Putamen (tissue), 1 donor: ENCODE results near the gene PXDC1.
"Not testable (repeated sequence)": the region's sequence is repeated elsewhere in the genome, so short reads cannot be mapped to it uniquely, and the experiment has no call there.

Experiments used
- DNase-seq: peaks from one replicate; pipeline ENCODE4 v3.0.0-alpha.2; 2016; ENCODE audit warnings: low spot score

PXDC1 gene

GRCh38 chr6:3782876-3783832, 31.6 kb upstream of the PXDC1 start:
- DNase-seq = no peak

- no peak for DNase-seq
These were observed 30.0 kb upstream of the PXDC1 start for GRCh38 chr6:3781504-3781903.

GRCh38 chr6:3779574-3779849, 28.0 kb upstream of the PXDC1 start:
- no peak for DNase-seq

GRCh38 chr6:3778701-3779573, 27.4 kb upstream of the PXDC1 start:
- no peak for DNase-seq

GRCh38 chr6:3777730-3778461, 26.4 kb upstream of the PXDC1 start:
- DNase-seq = no peak

GRCh38 chr6:3776881-3777507, 25.5 kb upstream of the PXDC1 start:
- DNase-seq = no peak

- no peak for DNase-seq
These were observed 24.3 kb upstream of the PXDC1 start for GRCh38 chr6:3775847-3776246.

GRCh38 chr6:3775386-3775785, 23.9 kb upstream of the PXDC1 start:
- no peak for DNase-seq

GRCh38 chr6:3773678-3774298, 22.3 kb upstream of the PXDC1 start:
- DNase-seq = no peak

GRCh38 chr6:3772127-3772999, 20.9 kb upstream of the PXDC1 start:
- DNase-seq = not testable (repeated sequence)

GRCh38 chr6:3771407-3772011, 20.0 kb upstream of the PXDC1 start:
- DNase-seq = no peak

GRCh38 chr6:3770023-3770720, 18.7 kb upstream of the PXDC1 start:
- DNase-seq = no peak

- no peak for DNase-seq
These were observed 18.1 kb upstream of the PXDC1 start for GRCh38 chr6:3769610-3770009.

GRCh38 chr6:3768502-3768901, 17.0 kb upstream of the PXDC1 start:
- DNase-seq = no peak

- DNase-seq = not testable (repeated sequence)
These were observed 16.0 kb upstream of the PXDC1 start for GRCh38 chr6:3767483-3767882.

- no peak for DNase-seq
These were observed 14.7 kb upstream of the PXDC1 start for GRCh38 chr6:3766214-3766613.

- no peak for DNase-seq
These were observed 13.9 kb upstream of the PXDC1 start for GRCh38 chr6:3765415-3765814.

GRCh38 chr6:3764516-3765335, 13.2 kb upstream of the PXDC1 start:
- DNase-seq = no peak

GRCh38 chr6:3762852-3763251, 11.3 kb upstream of the PXDC1 start:
- DNase-seq = no peak
